Neural cell (in vitro differentiated cells): Measurements from ENCODE around the gene PSMB1. TPM values are rescaled to one million over a fixed set of nuclear protein-coding genes. Genes with fewer than 3 reads are reported as not detected.
A peak's percentile ranks its signal among the peaks of the same experiment; 100 is the strongest.

ENCODE experiments used
- H2AFZ ChIP-seq: fragments of 200-600, 300-800 bp; sonication (generic), shearing (Covaris generic); 2 replicates; pipeline ENCODE4 v1.6.0; 2014; ENCODE audit warnings: low read depth, mild to moderate bottlenecking, antibody characterized with exemption, low read length, moderate library complexity
- H3F3A ChIP-seq: fragments of 200-600 bp; shearing (Covaris generic); 2 replicates; pipeline ENCODE4 v1.6.1; 2016; ENCODE audit warnings: mild to moderate bottlenecking, moderate library complexity, mixed read lengths, antibody characterized with exemption, low read length; ENCODE audit not compliant: insufficient read depth, poor library complexity, severe bottlenecking
- H3K27ac ChIP-seq: fragments of 200-600, 300-800 bp; sonication (generic), shearing (Covaris generic); 2 replicates; pipeline ENCODE4 v1.5.1; 2014; ENCODE audit warnings: mild to moderate bottlenecking, low read length, moderate library complexity
- H3K27me3 ChIP-seq: fragments of 300-800, 200-600 bp; sonication (generic), shearing (Covaris generic); 2 replicates; pipeline ENCODE4 v1.6.0; 2014; ENCODE audit warnings: mild to moderate bottlenecking, low read depth, low read length, moderate library complexity; ENCODE audit not compliant: insufficient read depth
- H3K36me3 ChIP-seq: fragments of 300-800, 200-600 bp; sonication (generic), shearing (Covaris generic); 2 replicates; pipeline ENCODE4 v1.5.1; 2014; ENCODE audit warnings: mild to moderate bottlenecking, antibody characterized with exemption, low read length, moderate library complexity; ENCODE audit not compliant: insufficient read depth
- H3K4me2 ChIP-seq: fragments of 300-800, 200-600 bp; sonication (generic), shearing (Covaris generic); 2 replicates; pipeline ENCODE4 v1.6.0; 2014; ENCODE audit warnings: mild to moderate bottlenecking, low read length
- H3K4me3 ChIP-seq: fragments of 300-800, 200-600 bp; sonication (generic), shearing (Covaris generic); 2 replicates; pipeline ENCODE4 v1.5.1; 2014; ENCODE audit warnings: mild to moderate bottlenecking, low read length, moderate library complexity
- H3K79me2 ChIP-seq: fragments of 200-600 bp; shearing (Covaris generic); replicated peaks from 2 replicates; pipeline ENCODE4 v1.6.0; 2014; ENCODE audit warnings: mild to moderate bottlenecking, low read length, moderate library complexity; ENCODE audit not compliant: insufficient read depth
- H3K9ac ChIP-seq: fragments of 300-800, 200-600 bp; sonication (generic), shearing (Covaris generic); 2 replicates; pipeline ENCODE4 v1.6.1; 2016; ENCODE audit warnings: mild to moderate bottlenecking, low read length, mixed read lengths
- H3K9me2 ChIP-seq: fragments of 200-600 bp; shearing (Covaris generic); 2 replicates; pipeline ENCODE4 v1.6.1; 2016; ENCODE audit warnings: mild to moderate bottlenecking, low read length, mixed read lengths; ENCODE audit not compliant: insufficient read depth
- H3K9me3 ChIP-seq: fragments of 200-600, 300-800 bp; sonication (generic), shearing (Covaris generic); 2 replicates; pipeline ENCODE4 v1.6.1; 2016; ENCODE audit warnings: mild to moderate bottlenecking, mixed run types, low read length, moderate library complexity, mixed read lengths
- H4K20me1 ChIP-seq: fragments of 200-600 bp; shearing (Covaris generic); 2 replicates; pipeline ENCODE4 v1.6.1; 2016; ENCODE audit warnings: mild to moderate bottlenecking, mixed run types; ENCODE audit not compliant: insufficient read depth
- CTCF ChIP-seq: fragments of 450-650 bp; IDR thresholded peaks from 2 replicates; pipeline ENCODE4 v1.5.1; 2014; ENCODE audit warnings: antibody characterized with exemption, mild to moderate bottlenecking, moderate library complexity; ENCODE audit not compliant: poor library complexity, severe bottlenecking
- EP300 ChIP-seq: fragments of 450-650 bp; conservative IDR thresholded peaks from 2 replicates; pipeline ENCODE4 v1.6.1; 2014; ENCODE audit warnings: antibody characterized with exemption, mild to moderate bottlenecking, moderate library complexity; ENCODE audit not compliant: poor library complexity, severe bottlenecking
- EZH2 ChIP-seq: fragments of 200-600, 300-800 bp; shearing (Covaris generic), sonication (generic); IDR thresholded peaks from 2 replicates; pipeline ENCODE4 v1.6.1; 2014; ENCODE audit warnings: antibody characterized with exemption, low read length, borderline replicate concordance, mild to moderate bottlenecking; ENCODE audit not compliant: insufficient read depth, poor library complexity, severe bottlenecking
- MXI1 ChIP-seq: fragments of 450-650 bp; conservative IDR thresholded peaks from 2 replicates; pipeline ENCODE4 v1.6.1; 2014; ENCODE audit warnings: antibody characterized with exemption, mild to moderate bottlenecking; ENCODE audit not compliant: poor library complexity, severe bottlenecking
- POLR2AphosphoS5 ChIP-seq: IDR thresholded peaks from 2 replicates; pipeline ENCODE4 v1.6.1; 2012
- RAD21 ChIP-seq: fragments of 450-650 bp; conservative IDR thresholded peaks from 2 replicates; pipeline ENCODE4 v1.6.1; 2014; ENCODE audit warnings: antibody characterized with exemption, mild to moderate bottlenecking, moderate library complexity
- REST ChIP-seq: IDR thresholded peaks from 2 replicates; pipeline ENCODE4 v1.6.1; 2012; ENCODE audit warnings: borderline replicate concordance
- SMC3 ChIP-seq: fragments of 450-650 bp; conservative IDR thresholded peaks from 2 replicates; pipeline ENCODE4 v1.6.1; 2014; ENCODE audit warnings: antibody characterized with exemption, mild to moderate bottlenecking, moderate library complexity; ENCODE audit not compliant: poor library complexity
- TAF1 ChIP-seq: IDR thresholded peaks from 2 replicates; pipeline ENCODE4 v1.6.1; 2012; ENCODE audit warnings: low read depth
- polyA minus RNA-seq: library from RNA; depleted of rRNA, polyadenylated mRNA; stranded (reverse); fragments of >200 nt; gene quantifications from 2 replicates; pipeline ENCODE4 v1.2.3, GENCODE V29; 2014
- polyA plus RNA-seq: library from polyadenylated mRNA; depleted of rRNA; stranded (reverse); fragments of >200 nt; gene quantifications from 2 replicates; pipeline ENCODE4 v1.2.3, GENCODE V29; 2014

PSMB1 gene
- polyA plus RNA-seq, result 365 and 381 TPM in 2 replicates
- polyA minus RNA-seq, result 176 and 192 TPM in 2 replicates

DNA sequence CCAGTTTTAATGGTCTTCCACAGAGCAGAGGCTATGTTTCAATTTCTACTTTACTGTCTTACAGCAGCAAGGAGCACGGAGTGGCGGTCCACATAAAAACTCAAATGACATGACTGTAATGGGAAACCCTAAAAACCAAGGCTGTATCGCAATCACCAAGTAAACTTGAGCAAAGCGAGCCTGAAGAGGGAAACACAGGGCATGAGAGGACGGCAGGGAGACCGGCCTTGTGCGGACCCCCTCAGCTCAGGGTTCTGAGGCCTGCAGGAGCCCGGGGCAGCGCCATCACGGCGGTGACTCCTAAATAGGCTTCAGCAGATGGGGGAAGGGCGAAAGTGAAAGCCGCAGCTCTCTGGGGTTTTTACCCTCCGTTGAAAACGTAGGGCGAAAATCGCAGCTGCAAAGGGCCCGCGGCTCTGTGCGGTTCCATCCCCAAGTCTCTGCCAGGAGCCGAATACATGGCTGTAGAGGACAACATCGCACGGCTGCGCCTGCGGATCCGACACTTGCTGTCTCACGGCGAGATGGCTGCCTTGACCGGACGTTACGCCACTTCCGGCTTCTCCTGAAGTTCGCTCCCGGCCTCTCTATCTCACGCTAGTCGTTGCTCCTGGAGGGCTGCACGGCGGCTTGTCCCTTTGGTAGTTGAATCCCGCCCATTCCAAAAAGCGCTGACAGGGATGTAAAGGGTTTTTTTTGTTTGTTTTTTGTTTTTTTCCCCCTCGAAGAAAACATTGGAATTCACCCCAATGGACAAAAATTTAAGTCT lies at the start of gene PSMB1:
Gene PSMB1, minus strand, starts transcription at position 543 of the 769 bp plus-strand sequence. Its CDS starts 65 bp downstream, at position 478.
- Histone ChIP-seq H3K27me3 (no peaks in the 10 kb centered on the region), H3K36me3 (no peaks in the 10 kb centered on the region), H3F3A (no peaks in the 10 kb centered on the region), H3K9me3 (no peaks in the 10 kb centered on the region), H3K4me2 (peak within 1 kb of the TSS; percentile 84), H3K4me3 (peak within 1 kb of the TSS; percentile 86), H3K9ac (peak within 1 kb of the TSS; percentile 89), H3K27ac (peak within 1 kb of the TSS; percentile 84), H3K9me2 (no peaks in the 10 kb centered on the region), H2AFZ (peak within 1 kb of the TSS; percentile 69), H4K20me1 (no peaks in the 10 kb centered on the region), H3K79me2 (peaks cover 75% of the 10 kb centered on the region)
- TF ChIP-seq REST (peak; percentile 83), MXI1 (no peak), SMC3 (peak; percentile 46), CTCF (no peak), RAD21 (peak; percentile 17), EP300 (peak; percentile 68), EZH2 (no peak), POLR2AphosphoS5 (peak; percentile 99), TAF1 (no peak)

- no peak for TF ChIP-seq SMC3
- TF ChIP-seq EP300, result no peak
- TF ChIP-seq REST, result no peak
- TF ChIP-seq TAF1, result no peak
- no peak for TF ChIP-seq CTCF
- no peak for TF ChIP-seq MXI1
- no peak for TF ChIP-seq EZH2
- no peak for TF ChIP-seq POLR2AphosphoS5
- no peak for TF ChIP-seq RAD21
- Histone ChIP-seq H3K27ac (no peak overlapping the region), H2AFZ (no peak overlapping the region), H3K9me2 (no peaks in the 10 kb centered on the region), H4K20me1 (no peaks in the 10 kb centered on the region), H3K27me3 (no peaks in the 10 kb centered on the region), H3K9me3 (no peaks in the 10 kb centered on the region), H3K4me3 (no peak overlapping the region), H3F3A (no peaks in the 10 kb centered on the region), H3K9ac (no peak overlapping the region), H3K4me2 (no peak overlapping the region), H3K79me2 (no peaks in the 10 kb centered on the region), H3K36me3 (no peaks in the 10 kb centered on the region)
Measured at GRCh38 chr6:170597278-170597677, 44.2 kb upstream of the PSMB1 start.
